CD4-positive, alpha-beta T cell treated with Interleukin-21 for 1 hour (primary cell): Measurements from ENCODE around the gene TNFRSF1B.

Source experiments
- DNase-seq: peaks from one replicate; pipeline ENCODE4 v3.0.0-alpha.2; 2020

TNFRSF1B gene

DNA sequence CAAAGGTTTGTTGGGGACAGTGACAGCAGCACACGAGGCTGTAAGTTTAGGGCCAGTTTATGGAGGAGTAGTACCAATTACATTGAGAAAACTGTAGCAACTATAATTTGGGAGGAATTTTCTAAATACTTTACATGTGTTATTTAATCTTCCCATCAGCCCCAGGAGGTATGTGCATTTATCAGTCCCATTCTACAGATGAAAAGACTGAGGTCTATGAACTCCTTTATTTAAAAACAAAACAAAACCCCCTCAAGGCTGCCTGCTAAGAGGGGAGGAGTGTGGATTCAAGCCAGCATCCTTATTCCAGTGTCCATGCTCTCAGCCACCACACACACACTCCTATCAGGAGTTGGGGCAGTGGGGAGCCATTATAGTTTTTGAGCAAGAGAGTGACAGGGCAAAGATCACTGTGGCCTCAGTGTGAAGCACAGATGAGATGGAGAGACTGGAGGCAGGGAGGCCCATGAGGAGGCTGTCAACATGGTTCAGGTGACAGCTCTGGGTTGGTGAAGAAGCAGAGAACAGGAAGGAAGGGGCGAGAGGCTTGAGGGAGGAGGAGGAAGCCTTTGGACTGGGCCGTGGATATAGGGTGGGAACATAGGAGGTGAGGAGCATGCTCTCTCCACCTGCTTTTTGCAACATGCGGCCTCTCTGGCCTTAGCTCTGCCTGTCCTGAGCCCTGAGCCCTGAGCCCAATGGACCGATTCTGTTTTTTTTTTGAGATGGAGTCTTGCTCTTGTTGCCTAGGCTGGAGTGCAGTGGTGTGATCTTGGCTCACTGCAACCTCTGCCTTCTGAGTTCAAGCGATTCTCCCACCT lies 9.7 kb downstream of the TNFRSF1B start:
- DNase-seq: no peak

DNA sequence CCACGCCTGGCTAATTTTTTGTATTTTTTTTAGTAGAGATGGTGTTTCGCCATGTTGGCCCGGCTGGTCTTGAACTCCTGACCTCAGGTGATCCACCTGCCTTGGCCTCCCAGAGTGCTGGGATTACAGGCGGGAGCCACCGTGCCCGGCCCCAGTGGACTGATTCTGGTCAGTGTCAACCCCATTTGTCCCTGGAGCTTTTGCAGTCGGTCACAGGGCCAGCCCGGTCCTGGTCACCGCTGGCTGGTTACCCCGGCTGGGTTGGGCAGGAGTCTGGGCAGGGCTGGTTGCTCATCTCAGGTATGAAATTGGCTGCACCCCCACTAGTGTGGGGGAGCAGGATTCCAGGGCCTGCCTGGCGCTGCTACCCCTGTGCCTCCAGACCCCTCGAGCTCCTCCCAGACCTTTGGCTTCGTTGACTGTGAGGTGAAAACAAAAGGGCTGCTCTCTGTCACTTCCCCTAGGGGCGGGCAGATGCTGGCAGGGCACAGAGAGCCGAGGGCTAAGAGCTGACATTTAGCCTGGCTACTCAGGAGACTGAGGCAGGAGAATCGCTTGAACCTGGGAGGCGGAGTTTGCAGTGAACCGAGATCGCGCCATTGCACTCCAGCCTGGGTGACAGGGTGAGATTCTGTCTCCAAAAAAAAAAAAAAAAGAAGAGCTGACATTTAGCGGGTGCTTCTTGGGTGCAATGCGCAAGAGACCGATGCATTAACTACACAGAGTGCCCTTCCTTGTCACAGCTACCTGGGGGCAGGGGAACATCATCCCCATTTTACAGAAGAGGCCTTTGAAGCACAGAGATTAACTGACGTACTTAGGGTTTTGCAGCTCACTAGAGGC lies 10.6 kb downstream of the TNFRSF1B start:
- DNase-seq: no peak

DNA sequence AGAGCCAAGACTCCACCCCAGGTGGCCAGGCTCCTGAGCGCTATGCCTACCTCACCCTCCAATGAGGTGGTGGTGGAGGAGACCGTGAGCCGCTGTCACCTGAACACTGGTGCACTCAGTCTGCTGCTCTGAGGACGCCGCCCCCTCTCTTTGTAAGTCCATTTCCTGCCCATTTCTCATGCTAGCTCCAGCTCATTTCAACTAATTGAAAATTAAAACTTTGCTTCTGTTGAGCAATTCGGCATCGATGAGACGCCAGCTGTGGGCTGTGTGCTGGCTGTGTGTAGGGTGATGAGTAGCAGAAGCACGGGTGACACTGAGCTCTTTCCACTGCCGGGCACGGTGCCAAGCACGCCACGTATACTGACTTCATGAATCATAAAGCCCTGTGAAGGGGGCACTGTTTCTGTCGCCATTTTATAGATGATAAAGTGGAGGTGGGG lies 11.2 kb downstream of the TNFRSF1B start:
- DNase-seq: peak; percentile 85

DNA sequence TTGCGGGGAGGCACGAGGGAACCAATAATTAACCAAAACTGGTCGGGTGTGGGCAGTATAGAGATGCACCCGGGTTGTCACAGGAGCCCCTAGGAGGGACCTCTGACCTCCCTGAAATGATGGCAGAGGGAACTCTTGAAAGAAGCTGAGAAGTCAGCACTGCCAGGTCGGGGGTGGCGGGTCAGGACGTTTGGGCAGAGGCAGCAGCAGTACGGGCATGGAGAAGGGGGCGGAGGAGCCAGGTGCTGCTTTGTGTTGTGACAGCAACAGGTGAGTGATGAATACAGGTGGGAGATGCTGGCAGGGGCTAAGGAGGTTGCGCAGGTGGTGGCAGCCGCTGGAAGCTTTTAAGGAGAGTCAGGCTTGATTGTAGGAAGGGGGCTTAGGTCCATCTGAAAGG lies 11.7 kb downstream of the TNFRSF1B start:
- no peak for DNase-seq

DNA sequence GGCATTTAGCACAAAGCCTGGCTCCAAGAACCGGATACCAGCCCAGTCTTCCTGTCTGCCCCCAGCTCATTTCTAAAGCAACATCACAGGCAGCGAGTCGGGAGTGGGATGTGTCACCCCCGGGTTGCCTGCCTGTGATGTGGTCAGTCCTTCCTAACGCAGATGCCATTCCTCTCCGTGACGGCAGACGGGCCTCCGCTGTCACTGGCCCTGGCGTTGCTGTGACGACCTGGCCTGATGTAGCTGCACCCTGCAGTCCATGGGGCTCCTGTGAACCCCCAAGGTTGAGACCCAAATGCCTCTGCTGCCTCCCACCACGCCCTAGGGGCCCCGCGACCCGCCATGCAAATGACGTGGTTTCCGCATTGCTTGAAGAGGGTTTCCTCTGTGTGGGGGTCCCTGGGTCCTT lies 12.3 kb downstream of the TNFRSF1B start:
- peak; percentile 85 for DNase-seq

DNA sequence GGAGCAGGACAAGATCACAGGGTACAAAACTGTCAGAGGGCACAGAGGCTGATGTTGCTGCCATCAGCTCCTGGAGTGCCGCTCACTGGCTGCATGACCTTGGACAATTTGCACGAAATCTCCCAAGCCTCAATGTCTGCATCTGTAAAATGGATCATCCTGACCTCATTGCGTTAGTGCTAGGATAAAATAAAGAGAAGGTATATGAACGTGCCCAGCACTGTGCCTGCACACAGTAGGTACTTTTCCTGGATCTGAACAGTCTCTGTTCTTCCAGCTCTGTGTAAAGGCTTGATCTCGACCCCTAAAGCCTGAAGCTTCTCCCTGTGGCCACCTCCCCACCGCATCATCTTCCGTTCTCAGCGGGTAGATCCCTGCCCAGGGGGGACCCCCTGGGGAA lies 12.9 kb downstream of the TNFRSF1B start:
- no peak for DNase-seq

DNA sequence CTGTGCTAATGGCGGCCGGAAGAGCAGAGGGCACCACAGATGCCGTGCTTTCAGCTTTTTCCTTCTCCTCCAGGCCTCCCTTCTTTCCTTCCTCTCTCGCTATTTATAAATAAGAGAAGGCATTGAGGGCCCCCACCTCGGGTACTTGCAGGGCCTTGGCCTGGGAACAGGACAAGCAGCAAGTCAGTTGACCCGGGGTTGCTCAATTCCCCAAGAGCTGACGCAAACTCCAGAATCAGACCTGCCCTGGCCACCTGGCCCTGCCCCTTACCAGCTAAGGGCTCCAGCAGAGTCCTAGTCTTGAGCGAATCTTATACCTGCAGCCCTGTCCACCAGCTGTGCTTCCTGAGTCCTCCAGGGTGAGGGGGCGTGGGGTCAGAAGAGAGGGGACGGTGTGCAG lies 13.5 kb downstream of the TNFRSF1B start:
- DNase-seq: no peak

DNA sequence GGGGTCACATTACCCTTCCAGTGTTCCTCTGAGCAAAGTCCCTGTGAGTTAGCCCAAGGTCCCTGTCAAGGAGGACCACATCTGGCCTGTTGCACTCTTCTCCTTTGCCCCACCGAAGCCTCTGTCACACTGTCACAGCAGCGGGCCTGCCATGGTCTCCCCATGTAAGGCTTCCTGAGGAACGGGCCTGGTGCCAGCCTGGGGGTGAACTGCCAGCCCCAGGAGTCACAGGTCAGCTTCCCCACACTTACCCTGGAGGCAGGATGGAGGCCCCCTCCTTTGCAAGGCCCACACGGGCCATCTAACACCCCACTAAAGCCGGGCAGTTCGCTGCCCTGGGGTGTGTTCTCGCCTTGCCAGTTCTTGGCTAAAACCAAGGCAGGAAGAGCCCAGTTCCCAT lies 14.1 kb downstream of the TNFRSF1B start:
- DNase-seq: no peak

DNA sequence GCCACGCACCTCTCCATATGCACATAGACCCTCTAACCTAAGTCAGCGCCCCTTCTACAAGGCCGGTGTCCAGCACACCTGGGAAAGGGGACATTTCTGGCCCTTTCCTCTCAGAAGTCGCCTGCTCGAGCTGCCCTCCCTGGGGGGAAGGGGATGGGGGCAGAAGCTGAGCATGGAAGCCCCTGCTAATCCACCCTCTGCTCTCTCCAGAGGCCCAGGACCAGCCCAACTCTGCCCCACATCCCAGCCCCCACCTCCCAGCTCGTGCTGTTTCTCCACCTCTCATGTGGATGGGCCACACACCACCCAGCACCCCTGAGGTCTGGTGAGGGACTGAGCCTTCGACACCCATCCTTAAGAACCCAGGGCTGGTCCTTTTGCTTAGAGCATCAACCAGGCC lies 14.8 kb downstream of the TNFRSF1B start:
- DNase-seq: no peak

DNA sequence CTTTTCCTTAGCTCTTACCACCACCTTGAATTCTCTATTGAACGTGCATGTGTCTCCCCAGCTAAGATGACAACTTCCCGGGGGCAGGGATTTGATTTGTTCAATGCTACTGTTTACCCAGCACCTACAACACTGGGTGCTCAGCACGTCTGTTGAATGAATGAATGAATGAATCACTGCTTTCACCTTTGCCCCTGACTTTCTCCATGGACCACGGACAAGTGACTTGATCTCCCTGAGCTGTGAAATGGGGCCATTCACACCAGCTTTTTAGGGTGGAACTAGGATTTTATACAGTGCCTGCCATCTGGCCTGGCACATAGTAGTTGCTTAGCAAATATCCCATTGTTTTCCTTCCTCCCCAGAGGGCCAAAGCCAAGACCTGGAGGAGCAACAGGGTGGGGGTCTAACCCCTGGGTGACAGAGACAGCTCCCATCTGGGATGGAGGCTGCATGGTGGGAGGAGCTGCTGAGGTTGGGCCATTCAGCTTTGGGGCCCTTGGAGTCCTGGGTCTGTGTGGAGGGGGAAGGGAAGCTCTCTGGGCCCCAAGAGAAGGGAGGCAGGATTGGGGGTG lies 15.7 kb downstream of the TNFRSF1B start:
- no peak for DNase-seq

DNA sequence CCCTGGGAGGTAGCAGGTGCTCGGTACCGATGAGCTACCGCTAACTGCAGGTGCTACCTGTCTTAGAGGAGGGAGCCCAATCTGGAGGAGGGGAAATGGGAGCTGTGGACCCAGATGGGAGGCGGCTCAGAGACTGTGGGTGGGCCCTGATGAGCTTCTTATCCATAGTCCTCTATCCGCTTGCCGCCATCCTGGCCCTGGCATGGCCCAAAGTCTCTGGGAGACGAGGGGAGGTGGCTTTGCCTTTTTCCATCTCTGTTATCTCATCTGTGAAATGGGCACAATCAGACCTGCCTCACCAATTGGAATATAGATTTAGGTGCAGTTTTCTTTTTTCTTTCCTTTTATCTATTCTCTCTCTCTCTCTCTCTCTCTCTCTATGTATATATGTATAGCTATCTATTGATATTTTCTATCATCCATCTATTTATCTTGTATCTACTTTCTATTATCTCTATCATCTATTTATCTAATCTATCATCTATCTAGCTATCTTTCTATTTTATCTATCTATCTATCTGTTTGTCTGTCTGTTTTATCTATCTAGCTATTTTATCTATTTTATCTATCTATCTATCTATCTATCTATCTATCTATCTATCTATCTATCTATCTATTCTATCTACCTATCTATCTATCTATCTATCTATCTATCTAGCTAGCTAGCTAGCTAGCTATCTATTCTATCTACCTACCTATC lies 16.5 kb downstream of the TNFRSF1B start:
- no peak for DNase-seq

DNA sequence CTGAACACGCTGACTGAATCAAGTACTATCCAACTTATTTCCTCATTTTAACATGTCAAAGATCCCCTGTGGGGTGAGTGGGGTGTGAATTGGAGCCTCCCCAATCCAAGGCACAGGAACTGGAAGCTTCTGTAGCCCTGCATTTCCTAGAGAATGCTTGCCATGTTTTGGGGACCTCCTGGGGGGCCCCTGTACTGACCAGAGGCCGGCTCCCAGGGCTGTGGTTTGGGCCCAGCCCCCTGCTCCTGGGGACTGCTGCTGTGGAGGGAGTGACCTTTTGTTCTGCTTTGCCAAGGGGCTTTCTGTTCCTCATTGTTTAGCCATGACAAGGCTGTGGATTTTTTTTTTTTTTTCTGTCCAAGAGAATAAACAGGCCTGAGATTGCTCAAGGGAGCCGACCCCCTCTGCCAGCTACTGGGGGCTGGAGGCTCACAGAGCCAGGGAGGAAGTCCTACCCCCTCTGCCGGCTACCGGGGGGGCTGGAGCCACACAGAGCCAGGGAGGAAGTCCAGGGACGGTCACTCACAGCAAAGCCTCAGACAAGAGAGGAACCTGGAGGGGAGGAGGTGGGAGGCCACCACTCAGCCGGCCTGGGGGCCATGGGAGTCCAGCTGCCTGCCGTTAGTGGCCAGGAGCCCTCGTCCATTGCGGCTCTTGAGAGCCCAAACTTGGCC lies 17.4 kb downstream of the TNFRSF1B start:
- no peak for DNase-seq

DNA sequence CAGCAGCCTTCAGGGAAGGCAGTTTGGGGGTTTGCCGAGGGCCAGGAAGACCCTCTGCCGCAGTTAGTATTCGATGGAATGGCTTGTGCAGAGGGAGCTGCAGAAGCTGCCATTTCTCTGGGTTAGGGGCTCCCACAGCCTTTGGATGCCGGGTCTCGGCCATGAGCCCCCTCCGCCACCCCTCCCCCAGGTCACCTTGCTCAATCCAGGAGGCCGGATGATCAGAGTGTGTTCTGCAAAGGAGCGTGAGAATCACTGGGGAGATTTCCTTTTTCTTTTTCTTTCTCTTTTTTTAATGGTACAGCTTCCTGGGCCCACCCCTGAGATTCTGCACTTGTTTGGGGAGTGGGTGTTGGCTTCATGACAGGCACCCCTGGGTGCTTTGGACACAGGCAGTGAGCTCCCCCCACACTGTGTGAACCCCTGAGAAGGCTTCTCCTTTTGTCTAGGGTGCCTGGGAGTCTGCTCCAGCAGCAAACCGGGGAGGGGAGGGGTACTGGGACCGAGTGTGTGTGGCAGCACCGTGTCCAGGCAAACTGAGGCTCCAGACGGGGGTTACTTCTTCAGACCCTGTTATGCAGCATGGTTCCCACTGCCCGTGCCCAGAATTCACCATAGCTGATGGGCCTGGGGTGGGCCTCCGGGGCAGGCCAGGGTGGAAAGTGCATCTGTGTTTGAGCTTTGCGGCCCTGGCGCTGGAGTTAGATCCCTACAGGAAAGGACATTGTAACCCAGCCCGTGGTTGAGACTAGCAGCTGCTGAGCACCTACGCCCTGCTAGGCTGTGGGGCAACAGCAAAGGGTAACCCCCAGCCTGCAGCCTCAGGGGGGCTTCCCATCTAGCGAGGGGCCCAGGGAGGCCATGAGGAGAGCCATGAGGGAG lies 18.5 kb downstream of the TNFRSF1B start:
- DNase-seq: no peak

DNA sequence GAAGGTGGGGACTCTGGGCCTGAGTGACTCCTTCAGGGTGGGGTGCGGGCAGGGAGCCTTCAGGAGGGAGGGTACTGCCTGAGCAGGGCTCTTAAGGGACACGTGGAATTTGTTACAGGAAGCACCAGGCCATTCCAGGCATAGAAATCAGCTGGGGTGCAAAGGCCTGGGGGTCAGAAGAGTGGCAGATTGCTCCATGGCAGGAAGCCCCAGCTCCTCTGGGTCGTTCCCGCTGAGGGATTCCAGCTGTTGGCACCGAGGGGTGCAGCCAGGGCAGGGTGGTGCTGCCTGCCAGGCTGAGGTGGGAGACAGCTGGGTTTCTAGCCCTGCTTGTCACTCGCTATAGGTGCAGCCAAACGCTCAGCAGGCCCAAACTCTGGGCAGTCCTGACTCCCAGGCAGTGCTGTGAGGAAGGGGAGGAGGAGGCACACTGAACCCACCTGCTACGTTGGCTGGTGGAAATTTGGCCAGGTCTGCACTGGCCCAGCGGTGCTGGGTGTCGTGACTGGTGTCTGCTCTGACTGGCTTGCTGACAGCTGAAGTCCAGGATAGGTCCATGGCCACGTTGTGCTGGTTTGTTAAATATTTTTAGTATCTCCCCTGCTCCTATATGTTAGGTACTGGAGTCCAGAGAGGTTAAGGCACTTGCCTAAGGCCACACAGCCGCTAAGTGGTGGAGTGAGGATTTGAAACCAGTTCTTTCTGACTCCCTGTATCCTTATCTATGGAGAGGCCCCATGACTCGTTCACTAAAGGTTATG lies 19.3 kb downstream of the TNFRSF1B start:
- DNase-seq: no peak

DNA sequence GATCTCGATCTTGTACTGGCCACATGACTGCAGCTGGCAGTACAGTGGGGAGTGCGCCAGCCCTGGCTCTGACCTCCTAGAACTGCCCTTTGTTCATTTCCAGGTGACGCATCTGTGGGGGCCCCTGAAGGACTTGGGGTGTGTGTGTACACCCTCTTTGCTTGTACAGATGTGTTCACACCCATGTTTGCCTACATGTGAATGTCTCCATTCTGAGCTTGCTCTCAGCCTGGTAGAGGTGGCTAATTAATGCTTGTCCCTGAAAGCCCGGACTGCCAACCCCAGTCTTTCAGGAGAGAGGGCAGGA lies 19.8 kb downstream of the TNFRSF1B start:
- DNase-seq: no peak

DNA sequence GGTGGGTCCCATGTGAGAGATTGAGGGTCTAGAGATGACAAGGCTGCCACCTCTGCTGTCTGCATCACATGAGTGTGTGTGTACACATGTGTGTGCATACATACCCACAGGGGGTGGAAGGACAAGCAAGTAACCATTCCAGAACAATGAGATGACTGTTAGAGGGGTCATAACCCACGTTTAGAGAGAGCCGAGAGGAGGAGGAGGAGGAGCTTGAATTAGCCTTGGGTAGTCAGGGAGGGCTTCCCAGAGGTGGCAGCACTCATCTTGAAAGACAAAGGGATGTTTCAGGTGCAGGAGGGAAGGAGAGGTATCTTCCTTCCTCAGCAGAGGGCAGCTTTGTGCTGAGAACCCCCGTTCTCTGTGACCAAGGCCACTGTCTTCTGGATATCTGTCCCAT lies 21.3 kb downstream of the TNFRSF1B start:
- DNase-seq: no peak

DNA sequence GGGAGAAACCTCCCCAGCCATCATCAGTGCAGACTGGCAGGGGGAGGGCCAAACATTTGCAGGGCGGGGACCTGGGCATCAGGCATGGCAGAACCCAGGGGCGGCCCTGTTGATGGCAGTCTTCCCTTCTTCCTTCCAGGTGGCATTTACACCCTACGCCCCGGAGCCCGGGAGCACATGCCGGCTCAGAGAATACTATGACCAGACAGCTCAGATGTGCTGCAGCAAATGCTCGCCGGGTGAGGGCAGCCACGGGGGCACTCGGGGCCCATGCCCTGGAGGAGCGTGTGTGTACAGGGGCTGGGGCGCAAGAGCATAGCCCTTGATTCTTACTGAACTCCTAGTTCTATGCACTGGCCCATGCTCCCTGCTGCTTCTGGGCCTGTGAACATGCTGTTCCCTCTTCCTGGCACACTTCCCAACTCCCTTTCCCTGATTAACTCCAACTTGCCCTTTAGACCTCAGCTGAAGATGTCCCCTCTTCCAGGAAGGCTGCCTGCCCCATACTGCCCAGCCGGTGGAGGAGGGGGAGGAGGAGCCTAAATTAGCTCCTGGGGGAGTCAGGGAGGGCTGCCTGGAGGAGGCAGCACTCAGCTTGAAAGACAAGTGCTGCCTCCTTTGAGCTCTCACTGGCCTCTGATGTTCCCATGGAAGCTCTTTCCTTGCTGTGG lies 22.0 kb downstream of the TNFRSF1B start:
- DNase-seq: no peak

DNA sequence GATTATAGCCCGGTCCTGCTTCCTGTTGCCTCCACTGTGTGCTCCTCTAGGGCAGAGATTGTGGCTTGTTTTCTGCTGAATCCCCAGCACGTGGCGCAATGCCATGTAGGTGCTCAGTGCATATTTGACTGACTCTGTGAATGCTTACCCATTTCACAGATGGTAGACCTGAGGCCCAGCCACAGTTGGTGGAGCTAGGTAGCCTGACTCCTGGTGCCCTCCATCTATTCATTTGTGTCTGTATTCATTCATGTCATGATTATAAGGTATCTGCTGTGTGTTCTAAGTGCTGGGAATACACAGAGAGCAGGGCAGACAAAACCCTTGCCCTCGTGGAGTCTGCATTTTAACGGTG lies 22.5 kb downstream of the TNFRSF1B start:
- DNase-seq: no peak

DNA sequence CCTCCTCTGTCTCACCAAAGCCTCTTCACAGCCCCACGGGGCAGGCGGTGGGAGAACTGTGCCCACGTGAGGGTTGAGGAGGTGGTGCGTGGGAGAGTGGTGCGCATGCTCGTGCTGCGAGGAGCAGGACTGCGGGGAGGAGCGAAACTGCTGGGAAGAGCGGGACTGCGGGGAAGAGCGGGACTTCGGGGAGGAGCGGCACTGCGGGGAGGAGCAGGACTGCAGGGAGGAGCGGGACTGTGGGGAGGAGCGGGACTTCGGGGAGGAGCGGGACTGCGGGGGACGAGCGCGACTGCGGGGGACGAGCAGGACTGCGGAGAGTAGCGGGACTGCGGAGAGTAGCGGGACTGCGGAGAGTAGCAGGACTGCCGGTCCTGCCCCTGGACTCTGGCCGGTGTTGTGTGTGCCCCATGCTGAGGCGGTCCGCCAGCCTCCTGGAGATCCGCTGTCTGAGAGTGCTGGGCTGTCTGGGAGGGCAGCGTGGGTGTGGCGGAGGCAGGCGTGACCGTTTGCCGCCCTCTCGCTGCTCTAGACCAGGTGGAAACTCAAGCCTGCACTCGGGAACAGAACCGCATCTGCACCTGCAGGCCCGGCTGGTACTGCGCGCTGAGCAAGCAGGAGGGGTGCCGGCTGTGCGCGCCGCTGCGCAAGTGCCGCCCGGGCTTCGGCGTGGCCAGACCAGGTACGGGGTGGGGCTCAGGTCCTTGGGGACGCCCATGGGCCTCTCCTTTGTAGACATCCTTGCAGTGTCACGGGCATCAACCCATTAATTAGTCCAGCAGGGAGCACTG lies 24.6 kb downstream of the TNFRSF1B start:
- DNase-seq: no peak
